HepG2 (cell line): ENCODE data around the gene OR5A1. TPM values are rescaled to one million over a fixed set of nuclear protein-coding genes. Genes with fewer than 3 reads are reported as not detected.

Source experiments
- ATAC-seq: fragments of 200-7000 bp; cut with Tn5 transposase; 3 replicates; pipeline ENCODE4 v1.9.1; 2020; ENCODE audit warnings: mild to moderate bottlenecking, moderate library complexity
- BruUV-seq: library from RNA; stranded (reverse); fragments of 400-500 nt; replicated peaks from 2 replicates; lab custom pipeline; 2021; lab: Mats Ljungman, UMichigan
- CTCF ChIA-PET: fragments of 300-600 bp; formaldehyde crosslinking; extraction: SDS; loops from one replicate; lab custom pipeline; 2021; ENCODE audit warnings: low total read pairs, inconsistent platforms, low intra/inter-chr PET ratio; lab: Yijun Ruan, JAX
- POLR2A ChIA-PET: fragments of 350-600 bp; sonication (Branson Sonifier 250); formaldehyde crosslinking; loops from one replicate; lab custom pipeline; 2020; ENCODE audit warnings: antibody characterized with exemption, inconsistent platforms; lab: Yijun Ruan, JAX
- DNase-seq: peaks from one replicate; pipeline ENCODE4 v3.0.0-alpha.2; 2015; ENCODE audit warnings: low spot score
- FAIRE-seq: peaks from 3 replicates; lab custom pipeline; 2011; peaks lifted over from hg19 to GRCh38; lab: Jason Lieb, UNC
- H2AFZ ChIP-seq: one replicate; pipeline ENCODE4 v1.6.1; 2011; ENCODE audit warnings: low read length, inconsistent platforms
- H3K27ac ChIP-seq: fragments of 300-600 bp; 3 replicates; pipeline ENCODE4 v1.8.0; 2011; ENCODE audit warnings: mixed run types, mild to moderate bottlenecking, mixed read lengths, low read length, inconsistent platforms; ENCODE audit not compliant: insufficient read depth; ENCODE audit errors: extremely low read length
- H3K27me3 ChIP-seq, 2 experiments: fragments of 200-600 bp in 1 of 2; 2 replicates in 1 of 2; 3 replicates in 1 of 2; pipeline versions ENCODE4 v1.6.0 to v1.8.0; 2011; ENCODE audit warnings: low read length in 2 of 2, mild to moderate bottlenecking in 2 of 2, moderate library complexity in 2 of 2, inconsistent platforms in 1 of 2; ENCODE audit not compliant: insufficient read depth in 2 of 2, control insufficient read depth in 1 of 2
- H3K36me3 ChIP-seq, 2 experiments: fragments of 200-600 bp in 1 of 2; replicated peaks in 1 of 2; 2 replicates in 1 of 2; 3 replicates in 1 of 2; pipeline versions ENCODE4 v1.5.1 to v1.8.0; 2011; ENCODE audit warnings: low read length in 2 of 2, inconsistent platforms in 1 of 2; ENCODE audit not compliant: insufficient read depth in 2 of 2, control insufficient read depth in 1 of 2
- H3K4me1 ChIP-seq: 2 replicates; pipeline ENCODE4 v1.5.1; 2012; ENCODE audit warnings: low read length, inconsistent platforms; ENCODE audit not compliant: insufficient read depth
- H3K4me2 ChIP-seq: 2 replicates; pipeline ENCODE4 v1.6.0; 2011; ENCODE audit warnings: low read depth, low read length, inconsistent platforms
- H3K4me3 ChIP-seq, 3 experiments: fragments of 200-600 bp in 1 of 3; sonication (generic), shearing (Covaris generic) in 1 of 3; replicated peaks in 1 of 3; 2 replicates each; pipeline ENCODE4 v1.5.1; 2011 to 2016; ENCODE audit warnings: low read length in 3 of 3, inconsistent platforms in 2 of 3, low read depth in 2 of 3, mild to moderate bottlenecking in 2 of 3, control low read depth in 1 of 3, mixed read lengths in 1 of 3; ENCODE audit not compliant: insufficient read depth in 1 of 3
- H3K79me2 ChIP-seq: one replicate; pipeline ENCODE4 v1.6.1; 2011; ENCODE audit warnings: low read length, inconsistent platforms; ENCODE audit not compliant: insufficient read depth
- H3K9ac ChIP-seq: 2 replicates; pipeline ENCODE4 v1.6.0; 2011; ENCODE audit warnings: mild to moderate bottlenecking, low read depth, low read length, inconsistent platforms; ENCODE audit not compliant: insufficient read depth
- H3K9me3 ChIP-seq: 2 replicates; pipeline ENCODE4 v1.5.1; 2012; ENCODE audit warnings: mild to moderate bottlenecking, low read length
- H4K20me1 ChIP-seq: 2 replicates; pipeline ENCODE4 v1.6.0; 2011; ENCODE audit warnings: inconsistent platforms, mild to moderate bottlenecking, low read length, moderate library complexity; ENCODE audit not compliant: insufficient read depth
- ATRX ChIP-seq: sonication (generic); formaldehyde crosslinking; IDR thresholded peaks from 2 replicates; pipeline ENCODE4 v1.4.0; 2020; ENCODE audit warnings: missing genetic modification reagents, borderline replicate concordance
- GABPB1 ChIP-seq: IDR thresholded peaks from 2 replicates; pipeline ENCODE4 v1.6.1; 2016; ENCODE audit warnings: mild to moderate bottlenecking, missing genetic modification reagents, moderate library complexity, missing compliant biosample characterization
- HMGA1 ChIP-seq: sonication (generic); formaldehyde crosslinking; conservative IDR thresholded peaks from 2 replicates; pipeline ENCODE4 v1.4.0; 2020; ENCODE audit warnings: missing genetic modification reagents
- KDM5B ChIP-seq: sonication (generic); formaldehyde crosslinking; IDR thresholded peaks from 2 replicates; pipeline ENCODE4 v1.4.0; 2020; ENCODE audit warnings: missing genetic modification reagents, mild to moderate bottlenecking, borderline replicate concordance
- ZBTB21 ChIP-seq: sonication (generic); formaldehyde crosslinking; IDR thresholded peaks from 2 replicates; pipeline ENCODE4 v1.4.0; 2020; ENCODE audit warnings: missing genetic modification reagents
- ZNF546 ChIP-seq: sonication (generic); formaldehyde crosslinking; conservative IDR thresholded peaks from 2 replicates; pipeline ENCODE4 v1.8.1; 2023; ENCODE audit warnings: mild to moderate bottlenecking, missing genetic modification reagents
- WGBS: methylation state at CpG from one replicate; pipeline ENCODE4 v1.1.6; 2017; ENCODE audit warnings: low lambda C conversion rate; 5-methylcytosine and 5-hydroxymethylcytosine counted together
- in situ Hi-C: cut with HindIII; loops from 2 replicates; pipeline ENCODE4 v1.10.0; 2017; ENCODE audit warnings: low pct_unique_long_range_greater_than_20kb; ENCODE audit not compliant: extremely low pct_ligation_motif_present
- intact Hi-C: fragments of 100-400 bp; cut with micrococcal nuclease; formaldehyde crosslinking; loops from one replicate; pipeline ENCODE4 v1.10.0; 2022; ENCODE audit not compliant: unreplicated experiment
- polyA plus RNA-seq, 8 experiments: library from polyadenylated mRNA; depleted of rRNA in 3 of 8; stranded (reverse) in 7 of 8; unstranded in 1 of 8; fragments of >200 nt; fragmentation: Illumina TruSeq in 4 of 8; extraction: Trizol in 4 of 8; gene quantifications; 2 replicates each; pipeline versions ENCODE4 v1.2.1 to v1.2.3, GENCODE V29; 2011 to 2016; ENCODE audit warnings: low read depth in 4 of 8, missing spikeins in 1 of 8, mixed read lengths in 1 of 8; ENCODE audit not compliant: insufficient read depth in 1 of 8
- total RNA-seq, 5 experiments: library from RNA; depleted of rRNA; stranded (reverse); fragments of >200 nt; fragmentation: Illumina TruSeq; extraction: Trizol; gene quantifications; 2 replicates each; pipeline ENCODE4 v1.2.3, GENCODE V29; 2016; ENCODE audit warnings: low read depth in 1 of 5
- TF ChIP-seq, protein P1 (sequence below): sonication (generic); formaldehyde crosslinking; IDR thresholded peaks from 2 replicates; pipeline ENCODE4 v1.4.0; 2020; ENCODE audit warnings: missing genetic modification reagents
- TF ChIP-seq, protein P2 (sequence below): sonication (generic); formaldehyde crosslinking; IDR thresholded peaks from 2 replicates; pipeline ENCODE4 v1.9.0; 2021; ENCODE audit warnings: missing genetic modification reagents, borderline replicate concordance
- TF ChIP-seq, protein P3 (sequence below): sonication (generic); formaldehyde crosslinking; conservative IDR thresholded peaks from 2 replicates; pipeline ENCODE4 v1.4.0; 2020; ENCODE audit warnings: missing genetic modification reagents
- TF ChIP-seq, protein P4 (sequence below): sonication (generic); formaldehyde crosslinking; IDR thresholded peaks from 2 replicates; pipeline ENCODE4 v1.4.0; 2020; ENCODE audit warnings: missing genetic modification reagents, borderline replicate concordance
- TF ChIP-seq, protein P5 (sequence below): sonication (generic); formaldehyde crosslinking; IDR thresholded peaks from 2 replicates; pipeline ENCODE4 v1.5.0; 2020; ENCODE audit warnings: missing genetic modification reagents
- TF ChIP-seq, protein P6 (sequence below): sonication (generic); formaldehyde crosslinking; IDR thresholded peaks from 2 replicates; pipeline ENCODE4 v1.5.0; 2020; ENCODE audit warnings: mild to moderate bottlenecking, missing genetic modification reagents, borderline replicate concordance

The OR5A1 gene
- total and polyA plus RNA-seq, 2 of the 13 experiments (the other 11 are each of a cell fraction or from before 2014, with no cell fraction given), result not detected

DNA sequence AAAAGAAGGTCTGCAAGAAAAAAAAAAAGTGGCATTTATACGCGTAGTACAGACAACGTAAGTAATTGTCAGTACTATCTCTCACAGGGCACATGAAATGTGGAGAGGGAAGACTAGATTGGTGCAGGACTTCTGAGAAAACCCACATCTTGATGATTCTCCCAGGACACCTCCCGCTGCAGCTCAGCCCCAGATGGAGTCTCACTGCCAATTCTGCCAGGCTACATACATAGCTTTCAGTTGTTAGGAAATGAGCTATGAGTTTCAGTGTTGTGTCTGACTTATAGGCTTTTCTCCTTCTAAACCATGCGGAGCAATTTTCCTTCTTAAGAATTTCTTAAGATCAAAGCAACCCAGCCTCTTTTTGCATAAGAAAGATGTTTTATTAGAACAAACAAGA lies 19.7 kb upstream of the OR5A1 start (continued):
- TF ChIP-seq, protein P1, sequence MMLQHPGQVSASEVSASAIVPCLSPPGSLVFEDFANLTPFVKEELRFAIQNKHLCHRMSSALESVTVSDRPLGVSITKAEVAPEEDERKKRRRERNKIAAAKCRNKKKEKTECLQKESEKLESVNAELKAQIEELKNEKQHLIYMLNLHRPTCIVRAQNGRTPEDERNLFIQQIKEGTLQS, result no peak
- TF ChIP-seq ZBTB21, result no peak
- TF ChIP-seq, protein P2, sequence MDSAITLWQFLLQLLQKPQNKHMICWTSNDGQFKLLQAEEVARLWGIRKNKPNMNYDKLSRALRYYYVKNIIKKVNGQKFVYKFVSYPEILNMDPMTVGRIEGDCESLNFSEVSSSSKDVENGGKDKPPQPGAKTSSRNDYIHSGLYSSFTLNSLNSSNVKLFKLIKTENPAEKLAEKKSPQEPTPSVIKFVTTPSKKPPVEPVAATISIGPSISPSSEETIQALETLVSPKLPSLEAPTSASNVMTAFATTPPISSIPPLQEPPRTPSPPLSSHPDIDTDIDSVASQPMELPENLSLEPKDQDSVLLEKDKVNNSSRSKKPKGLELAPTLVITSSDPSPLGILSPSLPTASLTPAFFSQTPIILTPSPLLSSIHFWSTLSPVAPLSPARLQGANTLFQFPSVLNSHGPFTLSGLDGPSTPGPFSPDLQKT (CRISPR knock-in tag), result no peak

DNA sequence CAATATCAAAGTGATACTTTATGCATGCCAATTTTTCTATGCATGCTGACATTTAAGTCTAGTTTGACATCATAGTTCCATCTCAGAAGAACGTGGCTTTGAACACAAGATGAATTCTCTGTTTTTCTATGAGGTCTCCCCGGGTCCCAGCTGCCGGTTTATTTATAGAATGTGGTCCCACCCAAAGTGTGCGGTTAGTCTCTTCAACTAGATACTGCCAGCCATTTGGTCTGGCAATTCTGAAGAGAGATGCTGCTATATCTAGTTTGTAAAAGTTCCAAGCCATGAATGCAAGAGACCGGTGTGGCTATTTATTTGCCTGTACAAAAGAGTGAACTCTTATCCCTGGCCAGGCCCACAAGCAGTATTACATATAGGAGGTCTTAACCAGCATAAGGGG lies 19.2 kb upstream of the OR5A1 start:
- no peak overlapping the region for H3K4me2 ChIP-seq
- ATAC-seq, result no peak
- no peak overlapping the region for H2AFZ ChIP-seq
- H4K20me1 ChIP-seq, result no peaks in the 10 kb centered on the region
- no peak overlapping the region for H3K27ac ChIP-seq
- H3K4me3 ChIP-seq, result no peak overlapping the region
- no peak overlapping the region for H3K9ac ChIP-seq
- no peak for FAIRE-seq
- H3K4me1 ChIP-seq, result no peaks in the 10 kb centered on the region
- WGBS, result 36% methylated on average over 5 of the region's 5 CpGs
- no peaks in the 10 kb centered on the region for H3K36me3 ChIP-seq
- intact Hi-C loops (no loop called here), in situ Hi-C loops (no loop called here)
- H3K79me2 ChIP-seq, result no peaks in the 10 kb centered on the region
- no peak for DNase-seq
- H3K27me3 ChIP-seq, result no peaks in the 10 kb centered on the region
- POLR2A ChIA-PET, result no interaction called here
- no TSS peak for BruUV-seq
- CTCF ChIA-PET, result no interaction called here
- H3K9me3 ChIP-seq, result no peaks in the 10 kb centered on the region
- TF ChIP-seq, protein P3, sequence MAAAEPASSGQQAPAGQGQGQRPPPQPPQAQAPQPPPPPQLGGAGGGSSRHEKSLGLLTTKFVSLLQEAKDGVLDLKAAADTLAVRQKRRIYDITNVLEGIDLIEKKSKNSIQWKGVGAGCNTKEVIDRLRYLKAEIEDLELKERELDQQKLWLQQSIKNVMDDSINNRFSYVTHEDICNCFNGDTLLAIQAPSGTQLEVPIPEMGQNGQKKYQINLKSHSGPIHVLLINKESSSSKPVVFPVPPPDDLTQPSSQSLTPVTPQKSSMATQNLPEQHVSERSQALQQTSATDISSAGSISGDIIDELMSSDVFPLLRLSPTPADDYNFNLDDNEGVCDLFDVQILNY (CRISPR knock-in tag), result no peak
- TF ChIP-seq GABPB1 (CRISPR knock-in tag) (no peak), ZNF546 (CRISPR knock-in tag) (no peak), KDM5B (CRISPR knock-in tag) (no peak), ATRX (CRISPR knock-in tag) (no peak), HMGA1 (CRISPR knock-in tag) (no peak)
- TF ChIP-seq, protein P4, sequence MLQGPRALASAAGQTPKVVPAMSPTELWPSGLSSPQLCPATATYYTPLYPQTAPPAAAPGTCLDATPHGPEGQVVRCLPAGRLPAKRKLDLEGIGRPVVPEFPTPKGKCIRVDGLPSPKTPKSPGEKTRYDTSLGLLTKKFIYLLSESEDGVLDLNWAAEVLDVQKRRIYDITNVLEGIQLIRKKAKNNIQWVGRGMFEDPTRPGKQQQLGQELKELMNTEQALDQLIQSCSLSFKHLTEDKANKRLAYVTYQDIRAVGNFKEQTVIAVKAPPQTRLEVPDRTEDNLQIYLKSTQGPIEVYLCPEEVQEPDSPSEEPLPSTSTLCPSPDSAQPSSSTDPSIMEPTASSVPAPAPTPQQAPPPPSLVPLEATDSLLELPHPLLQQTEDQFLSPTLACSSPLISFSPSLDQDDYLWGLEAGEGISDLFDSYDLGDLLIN (CRISPR knock-in tag), result no peak
- TF ChIP-seq, protein P5, sequence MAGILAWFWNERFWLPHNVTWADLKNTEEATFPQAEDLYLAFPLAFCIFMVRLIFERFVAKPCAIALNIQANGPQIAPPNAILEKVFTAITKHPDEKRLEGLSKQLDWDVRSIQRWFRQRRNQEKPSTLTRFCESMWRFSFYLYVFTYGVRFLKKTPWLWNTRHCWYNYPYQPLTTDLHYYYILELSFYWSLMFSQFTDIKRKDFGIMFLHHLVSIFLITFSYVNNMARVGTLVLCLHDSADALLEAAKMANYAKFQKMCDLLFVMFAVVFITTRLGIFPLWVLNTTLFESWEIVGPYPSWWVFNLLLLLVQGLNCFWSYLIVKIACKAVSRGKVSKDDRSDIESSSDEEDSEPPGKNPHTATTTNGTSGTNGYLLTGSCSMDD (CRISPR knock-in tag), result no peak
- TF ChIP-seq, protein P6, sequence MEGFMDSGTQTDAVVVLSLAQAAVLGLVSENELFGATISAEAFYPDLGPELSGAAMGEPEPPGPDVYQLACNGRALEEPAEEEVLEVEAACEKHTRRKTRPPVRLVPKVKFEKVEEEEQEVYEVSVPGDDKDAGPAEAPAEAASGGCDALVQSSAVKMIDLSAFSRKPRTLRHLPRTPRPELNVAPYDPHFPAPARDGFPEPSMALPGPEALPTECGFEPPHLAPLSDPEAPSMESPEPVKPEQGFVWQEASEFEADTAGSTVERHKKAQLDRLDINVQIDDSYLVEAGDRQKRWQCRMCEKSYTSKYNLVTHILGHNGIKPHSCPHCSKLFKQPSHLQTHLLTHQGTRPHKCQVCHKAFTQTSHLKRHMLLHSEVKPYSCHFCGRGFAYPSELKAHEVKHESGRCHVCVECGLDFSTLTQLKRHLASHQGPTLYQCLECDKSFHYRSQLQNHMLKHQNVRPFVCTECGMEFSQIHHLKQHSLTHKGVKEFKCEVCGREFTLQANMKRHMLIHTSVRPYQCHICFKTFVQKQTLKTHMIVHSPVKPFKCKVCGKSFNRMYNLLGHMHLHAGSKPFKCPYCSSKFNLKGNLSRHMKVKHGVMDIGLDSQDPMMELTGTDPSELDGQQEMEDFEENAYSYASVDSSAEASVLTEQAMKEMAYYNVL (CRISPR knock-in tag), result no peak
